NB4 (cell line): Measurements from ENCODE around the gene CCT3.

Experiments
- DNase-seq: peaks from one replicate; pipeline ENCODE4 v3.0.0; 2010; ENCODE audit warnings: low read depth
- H3K4me3 ChIP-seq: one replicate; pipeline ENCODE4 v1.5.1; 2011; ENCODE audit warnings: mild to moderate bottlenecking, low read depth, low read length, moderate library complexity
- CTCF ChIP-seq: IDR thresholded peaks from one replicate; pipeline ENCODE4 v1.5.1; 2012; ENCODE audit warnings: low read depth, low read length
- MYC ChIP-seq: IDR thresholded peaks from 2 replicates; pipeline ENCODE4 v1.6.1; 2011; ENCODE audit warnings: low read depth, low read length
- POLR2A ChIP-seq: IDR thresholded peaks from 2 replicates; pipeline ENCODE4 v1.6.1; 2011; ENCODE audit warnings: mild to moderate bottlenecking; ENCODE audit not compliant: insufficient read length; ENCODE audit errors: extremely low read depth
- TF ChIP-seq, protein P1 (sequence below): IDR thresholded peaks from 2 replicates; pipeline ENCODE4 v1.6.1; 2011; ENCODE audit warnings: low read depth, low read length

Gene CCT3

DNA sequence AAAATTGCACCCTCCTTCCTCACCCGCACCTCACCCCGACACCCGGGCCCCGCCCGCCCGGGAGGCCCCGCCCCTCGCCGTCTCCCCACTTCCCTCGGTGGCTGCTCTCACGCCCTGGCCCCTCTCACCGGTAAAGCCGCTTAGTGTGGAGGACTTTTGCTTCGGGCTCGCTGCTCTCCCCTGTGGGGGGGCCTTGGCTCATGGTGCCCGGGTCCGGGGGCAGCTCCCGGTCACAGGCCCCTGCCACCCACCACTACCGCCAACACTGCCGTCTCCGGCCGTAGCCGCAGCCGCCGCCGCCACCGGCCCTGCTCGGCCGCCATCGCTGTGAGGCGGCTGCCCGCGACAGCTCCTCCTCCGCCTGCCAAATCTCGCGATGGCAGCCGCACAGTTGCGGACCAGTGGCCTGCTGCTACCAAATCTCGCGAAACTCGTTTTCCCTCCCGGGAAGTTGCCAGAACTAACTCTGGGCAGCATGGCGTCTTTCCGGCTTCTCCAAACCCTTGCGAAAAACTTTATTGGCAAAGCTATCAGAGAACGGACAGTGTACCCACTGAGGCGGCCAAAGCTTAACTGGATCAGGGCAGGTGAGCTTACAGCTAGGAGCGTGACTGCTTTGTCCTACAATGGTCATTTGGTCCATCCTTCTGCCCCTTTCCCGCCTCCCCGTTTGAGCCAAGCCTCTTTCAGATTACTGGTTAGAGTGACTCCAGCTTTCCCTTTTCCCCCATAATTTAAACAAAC is 55.4 kb downstream of the CCT3 start, which contains the start of gene SMG5:
Gene SMG5 (minus strand): TSS at position 347 of the 744 bp plus-strand sequence. CDS start 145 bp downstream, at position 202.
- peak; percentile 98 for DNase-seq
- H3K4me3 ChIP-seq, result peak within 1 kb of the TSS; percentile 100
- TF ChIP-seq MYC (peak; percentile 97), CTCF (no peak), POLR2A (peak; percentile 91)
- TF ChIP-seq, protein P1, sequence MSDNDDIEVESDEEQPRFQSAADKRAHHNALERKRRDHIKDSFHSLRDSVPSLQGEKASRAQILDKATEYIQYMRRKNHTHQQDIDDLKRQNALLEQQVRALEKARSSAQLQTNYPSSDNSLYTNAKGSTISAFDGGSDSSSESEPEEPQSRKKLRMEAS, result peak; percentile 87

DNA sequence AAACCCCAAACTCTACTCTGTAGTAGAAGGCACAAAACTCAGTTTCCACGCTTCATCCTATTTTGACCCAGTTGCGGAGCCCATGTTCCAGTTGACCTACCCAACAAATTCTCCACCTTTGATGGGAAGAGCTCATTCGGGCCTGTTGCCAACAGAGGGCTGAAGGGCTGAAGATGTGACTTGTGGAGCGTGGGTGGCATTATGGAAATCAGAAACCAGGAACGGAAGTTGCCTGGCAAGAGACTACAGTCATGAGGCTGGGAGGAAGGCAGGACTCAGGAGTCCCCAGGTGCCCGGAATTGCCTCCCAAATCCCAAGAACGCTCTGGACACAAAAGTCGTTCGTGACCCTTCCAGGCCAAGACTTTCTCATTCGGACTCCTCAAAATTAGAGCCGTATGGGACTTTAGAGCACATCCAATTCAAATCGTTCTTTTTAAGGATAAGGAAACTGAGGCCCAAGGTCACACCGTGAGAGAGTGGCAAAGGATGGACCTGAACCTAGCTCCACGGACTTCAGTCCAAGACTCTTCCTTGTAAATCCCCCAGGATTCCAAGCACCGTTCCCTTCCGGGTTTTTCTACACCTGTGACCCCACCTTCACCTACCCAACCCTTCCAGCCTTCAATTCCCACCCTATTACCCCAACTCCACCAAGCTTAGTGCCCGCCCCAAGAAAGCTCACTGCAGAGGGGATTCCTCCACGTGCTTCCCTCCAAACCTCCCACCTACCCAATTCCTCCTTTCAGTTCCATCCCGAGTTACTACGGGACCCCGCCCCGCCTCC is 56.2 kb downstream of the CCT3 start:
- peak; percentile 57 for DNase-seq
- H3K4me3 ChIP-seq, result peak overlapping the region; percentile 100
- TF ChIP-seq, protein P1, result peak; percentile 24; the same call in 1 of the 2 replicates
- TF ChIP-seq POLR2A (no peak), MYC (peak; percentile 35; the same call in 1 of the 2 replicates)

DNA sequence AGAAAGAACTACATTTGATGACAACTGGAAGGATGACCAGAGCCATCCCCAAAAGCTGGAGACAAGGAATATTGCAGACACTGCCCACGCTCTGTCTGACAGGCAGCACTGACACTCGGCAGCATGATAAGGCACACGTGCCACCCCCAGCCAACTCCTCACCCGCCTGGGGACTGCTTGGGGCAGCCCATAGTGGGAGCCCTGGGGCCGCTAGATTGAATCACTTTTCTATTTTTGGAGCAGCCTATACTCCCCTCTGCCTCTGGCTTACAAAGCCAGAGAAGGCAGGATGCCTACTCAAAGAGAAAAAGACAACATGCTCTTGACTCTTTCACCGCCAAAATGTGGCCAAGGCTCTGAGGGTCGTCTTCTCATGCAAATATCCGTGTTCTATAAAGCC is 56.8 kb downstream of the CCT3 start:
- peak overlapping the region; percentile 100 for H3K4me3 ChIP-seq
- peak; percentile 80 for DNase-seq

GRCh38 chr1:156279837-156280236 is 58.3 kb downstream of the CCT3 start:
- DNase-seq, result no peak
- TF ChIP-seq POLR2A, result no peak
- no peak for TF ChIP-seq CTCF
- TF ChIP-seq, protein P1, result no peak
- TF ChIP-seq MYC, result no peak
- H3K4me3 ChIP-seq, result no peak overlapping the region

More for the DNA sequence above, 56.8 kb downstream of the CCT3 start:
- TF ChIP-seq, protein P1, result peak; percentile 97
- TF ChIP-seq MYC (no peak), CTCF (peak; percentile 9), POLR2A (no peak)

DNA sequence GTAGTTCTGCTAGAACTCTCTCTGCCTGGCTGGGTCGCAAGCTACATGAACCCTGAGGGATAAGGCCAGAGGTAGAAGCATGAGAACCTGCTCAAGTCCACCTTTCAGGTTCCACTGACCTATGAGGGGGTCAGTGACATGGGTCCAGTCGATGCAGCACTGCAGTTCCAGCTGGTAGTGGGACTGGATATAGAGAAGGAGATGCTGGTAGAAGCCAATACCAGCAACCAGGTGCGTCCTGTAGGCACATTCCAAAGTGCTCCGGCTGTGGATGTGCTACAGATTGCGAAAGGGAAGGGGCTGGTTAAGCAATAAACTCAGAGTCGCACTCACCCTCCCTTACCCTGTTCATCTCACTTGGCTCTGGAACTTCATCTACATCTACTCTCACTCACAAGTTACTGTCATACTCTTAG is 61.1 kb downstream of the CCT3 start:
- DNase-seq, result peak; percentile 54
- no peak overlapping the region for H3K4me3 ChIP-seq
- TF ChIP-seq CTCF (no peak), POLR2A (no peak), MYC (no peak)
- TF ChIP-seq, protein P1, result no peak

DNA sequence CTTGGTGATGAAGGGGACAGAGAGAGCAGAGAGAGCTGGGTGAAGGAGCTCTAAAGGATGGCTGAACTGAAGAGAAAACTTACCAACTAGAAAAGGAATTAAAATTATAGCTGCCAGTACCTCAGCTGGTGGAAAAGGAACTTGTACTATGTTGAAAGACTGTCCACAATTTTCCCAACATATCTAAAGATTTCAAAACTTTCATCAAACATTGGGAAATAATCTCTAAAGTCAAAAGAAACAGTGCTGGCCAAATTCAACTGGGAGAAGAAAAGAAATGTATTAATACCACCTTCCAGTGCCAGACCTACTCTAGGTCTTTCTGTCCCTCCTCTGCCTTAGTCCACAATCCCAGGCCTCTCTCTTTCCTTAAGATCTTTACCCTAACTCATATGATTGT is 61.6 kb downstream of the CCT3 start:
- H3K4me3 ChIP-seq, result no peak overlapping the region
- DNase-seq, result peak; percentile 38
- TF ChIP-seq, protein P1, result no peak
- no peak for TF ChIP-seq POLR2A
- no peak for TF ChIP-seq CTCF
- TF ChIP-seq MYC, result no peak
